ENCODE results near the gene CCDC195.

Gene CCDC195, protein sequence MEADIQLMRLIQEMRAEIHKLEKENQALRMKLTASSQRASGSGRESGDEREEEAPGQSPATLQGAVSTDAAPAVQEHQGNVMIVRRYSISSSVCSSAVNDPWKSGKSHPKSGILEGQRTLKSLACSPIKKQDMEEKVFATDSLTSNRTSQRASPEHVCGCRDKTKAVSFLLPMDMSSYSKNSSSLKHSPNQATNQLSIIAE

GRCh38 chr2:224716201-224716600, at the start of gene CCDC195:
TSS of gene CCDC195 (minus strand) at chr2:224716365. CDS start at chr2:224716365, 0 bp downstream.
- ATAC-seq = no peak
- TF ChIP-seq ZFP30 (CRISPR knock-in tag; IDR thresholded peaks at IDR 0.05) = no peak

- ATAC-seq = no peak
- TF ChIP-seq ZNF70 (CRISPR knock-in tag; IDR thresholded peaks at IDR 0.05) (no peak), OSR1 (CRISPR knock-in tag; IDR thresholded peaks at IDR 0.05) (no peak), GLIS3 (CRISPR knock-in tag; IDR thresholded peaks at IDR 0.05) (no peak), BACH2 (CRISPR knock-in tag; IDR thresholded peaks at IDR 0.05; ENCODE audit: borderline replicate concordance) (no peak), TCF4 (CRISPR knock-in tag; IDR thresholded peaks at IDR 0.05; ENCODE audit: borderline replicate concordance) (no peak)
- TF ChIP-seq, protein P1, sequence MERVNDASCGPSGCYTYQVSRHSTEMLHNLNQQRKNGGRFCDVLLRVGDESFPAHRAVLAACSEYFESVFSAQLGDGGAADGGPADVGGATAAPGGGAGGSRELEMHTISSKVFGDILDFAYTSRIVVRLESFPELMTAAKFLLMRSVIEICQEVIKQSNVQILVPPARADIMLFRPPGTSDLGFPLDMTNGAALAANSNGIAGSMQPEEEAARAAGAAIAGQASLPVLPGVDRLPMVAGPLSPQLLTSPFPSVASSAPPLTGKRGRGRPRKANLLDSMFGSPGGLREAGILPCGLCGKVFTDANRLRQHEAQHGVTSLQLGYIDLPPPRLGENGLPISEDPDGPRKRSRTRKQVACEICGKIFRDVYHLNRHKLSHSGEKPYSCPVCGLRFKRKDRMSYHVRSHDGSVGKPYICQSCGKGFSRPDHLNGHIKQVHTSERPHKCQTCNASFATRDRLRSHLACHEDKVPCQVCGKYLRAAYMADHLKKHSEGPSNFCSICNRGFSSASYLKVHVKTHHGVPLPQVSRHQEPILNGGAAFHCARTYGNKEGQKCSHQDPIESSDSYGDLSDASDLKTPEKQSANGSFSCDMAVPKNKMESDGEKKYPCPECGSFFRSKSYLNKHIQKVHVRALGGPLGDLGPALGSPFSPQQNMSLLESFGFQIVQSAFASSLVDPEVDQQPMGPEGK (CRISPR knock-in tag; IDR thresholded peaks at IDR 0.05; ENCODE audit: borderline replicate concordance) = no peak
Measured at GRCh38 chr2:224764565-224765236, 48.5 kb upstream of the CCDC195 start.

GRCh38 chr2:224757934-224758548, 41.9 kb upstream of the CCDC195 start:
- no peak for ATAC-seq
- TF ChIP-seq ZFP30 (CRISPR knock-in tag; IDR thresholded peaks at IDR 0.05) = no peak
- TF ChIP-seq CSDC2 (CRISPR knock-in tag; IDR thresholded peaks at IDR 0.05) = no peak
- no peak for TF ChIP-seq ARNTL (CRISPR knock-in tag; IDR thresholded peaks at IDR 0.05; ENCODE audit: borderline replicate concordance, low read depth)

DNA sequence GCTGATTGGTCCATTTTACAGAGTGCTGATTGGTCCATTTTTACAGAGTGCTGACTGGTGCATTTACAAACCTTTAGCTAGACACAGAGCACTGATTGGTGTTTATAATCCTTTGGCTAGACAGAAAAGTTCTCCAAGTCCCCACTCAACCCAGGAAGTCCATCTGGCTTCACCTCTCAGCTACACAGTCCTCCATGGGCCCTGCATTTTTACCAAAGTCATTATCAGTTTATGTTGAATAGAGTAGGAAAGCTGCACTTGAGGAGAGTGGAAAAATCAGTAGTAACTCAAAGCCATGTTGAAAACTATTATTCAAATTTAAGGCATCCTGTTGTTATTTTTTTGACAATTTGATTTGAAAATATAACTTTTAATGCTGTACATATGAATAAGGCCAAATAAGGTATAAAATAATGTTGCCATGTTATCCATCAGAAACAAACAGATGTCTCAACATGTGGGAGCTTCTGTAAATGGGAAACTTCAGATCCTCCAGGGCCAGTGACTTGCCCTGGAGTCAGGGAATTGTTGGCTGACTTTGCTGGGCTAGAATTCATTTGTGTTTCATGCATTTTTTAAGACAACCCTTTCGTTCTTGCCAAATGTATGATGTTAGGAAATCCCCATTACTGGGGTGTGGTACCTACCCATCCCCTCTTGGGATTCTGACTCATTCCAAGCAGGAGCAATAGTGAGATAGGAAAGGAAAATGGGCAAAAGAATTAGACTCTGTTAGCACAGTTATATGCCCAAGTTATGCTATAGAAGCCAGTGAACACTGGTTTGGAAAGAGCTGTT, 37.8 kb upstream of the CCDC195 start:
- TF ChIP-seq ZC3H10 (CRISPR knock-in tag; IDR thresholded peaks at IDR 0.05) = no peak
- TF ChIP-seq CSDC2 (CRISPR knock-in tag; IDR thresholded peaks at IDR 0.05) = no peak
- no peak for TF ChIP-seq ZFP30 (CRISPR knock-in tag; IDR thresholded peaks at IDR 0.05)
- no peak for TF ChIP-seq ZNF565 (CRISPR knock-in tag; conservative IDR thresholded peaks at IDR 0.05; ENCODE audit: low read depth)
- TF ChIP-seq ZNF70 (CRISPR knock-in tag; IDR thresholded peaks at IDR 0.05) = no peak
- TF ChIP-seq ARNTL (CRISPR knock-in tag; IDR thresholded peaks at IDR 0.05; ENCODE audit: borderline replicate concordance, low read depth) = no peak
- TF ChIP-seq PPARA (CRISPR knock-in tag; IDR thresholded peaks at IDR 0.05; ENCODE audit: borderline replicate concordance) = no peak
- ATAC-seq = no peak

DNA sequence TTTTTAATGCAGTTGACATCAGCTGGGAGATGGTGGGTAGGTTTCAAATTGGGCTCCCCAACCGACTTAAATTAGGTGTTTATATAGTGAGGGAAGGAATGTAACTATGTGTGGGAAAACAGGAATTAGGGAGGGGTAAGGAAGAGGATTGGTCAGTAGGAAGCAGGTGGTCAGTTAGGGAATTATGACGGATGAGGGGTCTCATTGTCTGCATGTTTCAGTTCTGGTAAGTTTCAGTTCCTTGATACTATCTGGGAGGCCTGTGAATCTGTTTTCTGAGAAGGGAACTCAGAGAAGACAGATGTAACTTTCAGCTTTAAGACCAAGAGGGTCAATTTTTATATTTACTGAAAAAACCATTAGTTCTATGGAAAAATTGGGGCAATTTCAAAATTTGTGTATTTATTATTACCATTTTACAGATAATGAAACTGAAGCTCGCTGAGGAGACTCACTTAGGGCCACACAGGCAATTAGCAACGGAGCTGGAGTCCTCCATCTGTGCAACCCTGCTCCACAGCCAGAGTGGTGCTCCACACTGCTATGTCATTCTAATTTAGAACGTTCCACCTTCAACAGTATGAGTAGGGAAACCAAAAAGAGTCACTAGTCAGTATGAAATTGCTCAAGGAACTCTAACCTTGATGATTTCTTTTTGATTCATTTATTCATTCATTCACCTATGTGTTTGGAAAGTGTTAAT, 36.0 kb upstream of the CCDC195 start:
- no peak for TF ChIP-seq TCF4 (CRISPR knock-in tag; IDR thresholded peaks at IDR 0.05; ENCODE audit: borderline replicate concordance)
- no peak for TF ChIP-seq BACH2 (CRISPR knock-in tag; IDR thresholded peaks at IDR 0.05; ENCODE audit: borderline replicate concordance)
- no peak for TF ChIP-seq RARB (CRISPR knock-in tag; IDR thresholded peaks at IDR 0.05)
- TF ChIP-seq SNAI2 (CRISPR knock-in tag; IDR thresholded peaks at IDR 0.05) = no peak
- TF ChIP-seq PPARA (CRISPR knock-in tag; IDR thresholded peaks at IDR 0.05; ENCODE audit: borderline replicate concordance) = no peak
- TF ChIP-seq GLIS3 (CRISPR knock-in tag; IDR thresholded peaks at IDR 0.05) = no peak
- TF ChIP-seq POU6F1 (CRISPR knock-in tag; IDR thresholded peaks at IDR 0.05; ENCODE audit: borderline replicate concordance, low read depth) = no peak
- TF ChIP-seq, protein P1 (CRISPR knock-in tag; IDR thresholded peaks at IDR 0.05; ENCODE audit: borderline replicate concordance) = no peak
- TF ChIP-seq OSR1 (CRISPR knock-in tag; IDR thresholded peaks at IDR 0.05) = no peak
- no peak for TF ChIP-seq TOX (CRISPR knock-in tag; IDR thresholded peaks at IDR 0.05; ENCODE audit: borderline replicate concordance)
- no peak for TF ChIP-seq ZNF70 (CRISPR knock-in tag; IDR thresholded peaks at IDR 0.05)
- TF ChIP-seq ISL1 (CRISPR knock-in tag; IDR thresholded peaks at IDR 0.05) = no peak
- no peak for TF ChIP-seq ZC3H10 (CRISPR knock-in tag; IDR thresholded peaks at IDR 0.05)
- TF ChIP-seq ZNF565 (CRISPR knock-in tag; conservative IDR thresholded peaks at IDR 0.05; ENCODE audit: low read depth) = no peak
- no peak for TF ChIP-seq ZFP30 (CRISPR knock-in tag; IDR thresholded peaks at IDR 0.05)
- TF ChIP-seq, protein P2, sequence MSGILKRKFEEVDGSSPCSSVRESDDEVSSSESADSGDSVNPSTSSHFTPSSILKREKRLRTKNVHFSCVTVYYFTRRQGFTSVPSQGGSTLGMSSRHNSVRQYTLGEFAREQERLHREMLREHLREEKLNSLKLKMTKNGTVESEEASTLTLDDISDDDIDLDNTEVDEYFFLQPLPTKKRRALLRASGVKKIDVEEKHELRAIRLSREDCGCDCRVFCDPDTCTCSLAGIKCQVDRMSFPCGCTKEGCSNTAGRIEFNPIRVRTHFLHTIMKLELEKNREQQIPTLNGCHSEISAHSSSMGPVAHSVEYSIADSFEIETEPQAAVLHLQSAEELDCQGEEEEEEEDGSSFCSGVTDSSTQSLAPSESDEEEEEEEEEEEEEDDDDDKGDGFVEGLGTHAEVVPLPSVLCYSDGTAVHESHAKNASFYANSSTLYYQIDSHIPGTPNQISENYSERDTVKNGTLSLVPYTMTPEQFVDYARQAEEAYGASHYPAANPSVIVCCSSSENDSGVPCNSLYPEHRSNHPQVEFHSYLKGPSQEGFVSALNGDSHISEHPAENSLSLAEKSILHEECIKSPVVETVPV (CRISPR knock-in tag; IDR thresholded peaks at IDR 0.05) = no peak
- TF ChIP-seq CREB5 (CRISPR knock-in tag; IDR thresholded peaks at IDR 0.05; ENCODE audit: low read depth) = no peak
- no peak for TF ChIP-seq ARNTL (CRISPR knock-in tag; IDR thresholded peaks at IDR 0.05; ENCODE audit: borderline replicate concordance, low read depth)
- no peak for TF ChIP-seq ESRRG (CRISPR knock-in tag; IDR thresholded peaks at IDR 0.05)
- TF ChIP-seq ZFP3 (CRISPR knock-in tag; IDR thresholded peaks at IDR 0.05) = no peak
- no peak for ATAC-seq
